Transverse colon (tissue), 4 donors: ENCODE results near the gene SARS1.

ENCODE experiments used
- CTCF ChIP-seq, 5 experiments: fragments of 200-600 bp in 3 of 5; fragments of 450-650 bp in 2 of 5; sonication (generic) in 3 of 5; IDR thresholded peaks; 1 replicate in 2 of 5; 2 replicates in 3 of 5; pipeline ENCODE4 v1.5.1; 2016 to 2017; ENCODE audit warnings: antibody characterized with exemption in 5 of 5, inconsistent platforms in 3 of 5, mild to moderate bottlenecking in 2 of 5, moderate library complexity in 1 of 5
- EP300 ChIP-seq: sonication (generic); formaldehyde crosslinking; IDR thresholded peaks from one replicate; pipeline ENCODE4 v1.6.1; 2017; ENCODE audit warnings: antibody characterized with exemption, low read depth
- POLR2A ChIP-seq: fragments of 450-650 bp; IDR thresholded peaks from one replicate; pipeline ENCODE4 v1.6.1; 2016; ENCODE audit warnings: antibody characterized with exemption, mild to moderate bottlenecking, moderate library complexity
- POLR2AphosphoS5 ChIP-seq, 3 donors: sonication (generic); formaldehyde crosslinking; IDR thresholded peaks; one replicate each; pipeline ENCODE4 v1.6.1; 2016; ENCODE audit warnings: antibody characterized with exemption in 3 of 3

DNA sequence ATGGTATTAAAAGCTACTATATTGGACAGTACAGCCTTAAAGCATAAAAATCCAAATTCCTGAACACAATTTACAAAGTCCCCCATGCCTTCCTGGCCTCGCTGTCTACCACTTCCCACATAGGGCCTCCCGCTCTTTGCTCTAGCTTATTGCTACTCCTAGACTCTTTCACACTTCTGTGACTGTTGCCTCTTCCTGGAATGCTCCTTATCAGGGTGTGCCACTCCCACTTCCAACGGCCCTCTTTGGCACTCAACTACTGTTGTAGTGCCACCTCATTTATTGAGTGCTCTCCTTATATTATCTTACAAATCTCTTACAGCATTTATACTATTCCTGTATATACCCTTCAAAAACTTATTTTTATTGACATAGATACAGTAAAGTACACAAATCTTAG, 4.8 kb downstream of the SARS1 start:
- TF ChIP-seq CTCF (IDR thresholded peaks at IDR 0.05) (no peak), EP300 (peak; percentile 77), POLR2A (peak; percentile 49), POLR2AphosphoS5 (IDR thresholded peaks at IDR 0.05) (peak in 2 of 3 donors; percentile 54 to 70)
